Right lobe of liver (tissue), 4 donors: Measurements from ENCODE around the gene NUTM1.
"Not testable (repeated sequence)": the region's sequence is repeated elsewhere in the genome, so short reads cannot be mapped to it uniquely, and the experiment has no call there.

Experiments
- CTCF ChIP-seq, 4 donors: fragments of 200-600 bp in 3 of 4; fragments of 450-650 bp in 1 of 4; IDR thresholded peaks; one replicate each; pipeline versions ENCODE4 v1.5.1 to v1.8.0; 2016 to 2022; ENCODE audit warnings: antibody characterized with exemption in 4 of 4, mild to moderate bottlenecking in 2 of 4
- POLR2A ChIP-seq: fragments of 450-650 bp; IDR thresholded peaks from one replicate; pipeline ENCODE4 v1.6.1; 2017; ENCODE audit warnings: antibody characterized with exemption, mild to moderate bottlenecking
- donor health status: DM: no; HTN: no; CAD: no.
- donor health status: DM: no; HTN: no; CAD: no.
- donor health status: DM: no; HTN: yes; CAD: no.

- not testable (repeated sequence) for TF ChIP-seq CTCF (IDR thresholded peaks at IDR 0.05); POLR2A
Observed at GRCh38 chr15:34392981-34393380, 49.9 kb downstream of the NUTM1 start.
